DOHH2 (cell line): ENCODE results near the gene KDM2A.

Experiments
- H3F3A ChIP-seq: fragments of 200-600 bp; sonication (generic), shearing (Covaris generic); 2 replicates; pipeline ENCODE4 v1.6.0; 2016; ENCODE audit warnings: antibody characterized with exemption, mild to moderate bottlenecking; ENCODE audit not compliant: control insufficient read depth, insufficient read depth
- H3K27ac ChIP-seq: fragments of 200-600 bp; sonication (generic); 2 replicates; pipeline ENCODE4 v1.5.1; 2014; ENCODE audit warnings: low read depth, mild to moderate bottlenecking, low read length, moderate library complexity
- H3K27me3 ChIP-seq: fragments of 200-600 bp; sonication (generic); 2 replicates; pipeline ENCODE4 v1.6.1; 2014; ENCODE audit warnings: mild to moderate bottlenecking, low read length, mixed read lengths; ENCODE audit not compliant: control insufficient read depth
- H3K36me3 ChIP-seq: fragments of 200-600 bp; sonication (generic); 2 replicates; pipeline ENCODE4 v1.6.1; 2014; ENCODE audit warnings: mild to moderate bottlenecking, low read length, moderate library complexity, mixed read lengths; ENCODE audit not compliant: control insufficient read depth
- H3K4me1 ChIP-seq: fragments of 200-600 bp; sonication (generic); 2 replicates; pipeline ENCODE4 v1.6.1; 2014; ENCODE audit warnings: mild to moderate bottlenecking, low read length, mixed read lengths; ENCODE audit not compliant: control insufficient read depth
- H3K4me2 ChIP-seq: fragments of 200-600 bp; sonication (generic); 2 replicates; pipeline ENCODE4 v1.6.0; 2014; ENCODE audit warnings: mild to moderate bottlenecking, low read length, moderate library complexity
- H3K4me3 ChIP-seq: fragments of 200-600 bp; sonication (generic); 2 replicates; pipeline ENCODE4 v1.5.1; 2014; ENCODE audit warnings: mild to moderate bottlenecking, low read length, mixed read lengths
- H3K79me2 ChIP-seq: fragments of 200-600 bp; sonication (generic); 2 replicates; pipeline ENCODE4 v1.6.1; 2014; ENCODE audit warnings: mild to moderate bottlenecking, low read length, mixed read lengths; ENCODE audit not compliant: control insufficient read depth
- H3K9me2 ChIP-seq: fragments of 200-600 bp; sonication (generic); replicated peaks from 2 replicates; pipeline ENCODE4 v1.6.1; 2014; ENCODE audit warnings: mild to moderate bottlenecking, low read length, mixed read lengths; ENCODE audit not compliant: control insufficient read depth
- H3K9me3 ChIP-seq: fragments of 200-600 bp; sonication (generic); 2 replicates; pipeline ENCODE4 v1.6.1; 2014; ENCODE audit warnings: antibody characterized with exemption, low read length, mixed read lengths; ENCODE audit not compliant: control insufficient read depth, insufficient read depth
- H4K20me1 ChIP-seq: fragments of 200-600 bp; sonication (generic); 2 replicates; pipeline ENCODE4 v1.6.0; 2014; ENCODE audit warnings: low read depth, mild to moderate bottlenecking, antibody characterized with exemption, low read length, moderate library complexity; ENCODE audit not compliant: control insufficient read depth, insufficient read depth
- EZH2phosphoT487 ChIP-seq: fragments of 200-600 bp; sonication (generic); IDR thresholded peaks from 2 replicates; pipeline ENCODE4 v1.6.1; 2017; ENCODE audit warnings: borderline replicate concordance, mild to moderate bottlenecking, antibody characterized with exemption, low read length, moderate library complexity, mixed read lengths
- TF ChIP-seq, protein P1 (sequence below): fragments of 200-600 bp; sonication (generic); IDR thresholded peaks from one replicate; pipeline ENCODE4 v1.5.1; 2014; ENCODE audit warnings: antibody characterized with exemption, mild to moderate bottlenecking, low read depth, low read length; ENCODE audit not compliant: poor library complexity, severe bottlenecking

The KDM2A gene

DNA sequence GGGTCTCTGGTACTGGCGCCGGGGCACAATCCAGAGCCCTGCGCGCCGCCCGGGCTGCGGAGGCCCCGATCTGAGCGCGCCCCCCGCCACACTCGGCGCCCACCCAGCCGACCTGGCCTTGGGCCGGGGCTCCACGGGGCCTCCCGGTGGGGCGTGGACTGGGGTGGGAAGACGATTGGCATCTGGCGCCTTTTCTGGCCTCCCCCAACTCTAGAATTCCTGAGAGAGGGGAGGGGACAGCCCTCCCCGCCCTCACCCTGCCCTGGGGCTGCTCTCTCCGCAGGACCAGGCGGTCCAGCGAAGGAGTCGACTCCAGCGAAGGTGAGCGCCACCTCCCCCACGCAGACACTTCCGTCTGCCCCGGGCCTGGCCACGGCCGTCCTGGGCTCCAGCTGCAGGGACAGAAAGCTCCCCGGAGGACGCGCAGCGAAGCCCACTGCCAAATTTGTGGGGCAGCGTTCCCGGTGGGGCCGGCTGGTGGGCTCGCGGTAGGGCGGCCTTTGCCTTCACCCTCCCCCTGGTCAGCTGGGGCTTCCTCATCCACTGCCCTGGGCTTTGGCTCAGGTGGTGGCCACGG lies 184.9 kb downstream of the KDM2A start:
- Histone ChIP-seq H4K20me1 (no peaks in the 10 kb centered on the region), H3K4me1 (no peaks in the 10 kb centered on the region), H3K27ac (no peak overlapping the region), H3K27me3 (no peaks in the 10 kb centered on the region), H3K9me2 (no peaks in the 10 kb centered on the region), H3K9me3 (no peaks in the 10 kb centered on the region), H3K4me2 (no peak overlapping the region), H3K79me2 (no peaks in the 10 kb centered on the region), H3F3A (no peaks in the 10 kb centered on the region), H3K36me3 (peaks cover 44% of the 10 kb centered on the region), H3K4me3 (no peak overlapping the region)
- no peak for TF ChIP-seq EZH2phosphoT487

GRCh38 chr11:67304511-67305113 lies 185.5 kb downstream of the KDM2A start:
- Histone ChIP-seq H3K27me3 (no peaks in the 10 kb centered on the region), H3K4me2 (no peak overlapping the region), H3K36me3 (peaks cover 44% of the 10 kb centered on the region), H3F3A (no peaks in the 10 kb centered on the region), H3K9me2 (no peaks in the 10 kb centered on the region), H4K20me1 (no peaks in the 10 kb centered on the region), H3K4me3 (no peak overlapping the region), H3K79me2 (no peaks in the 10 kb centered on the region), H3K9me3 (no peaks in the 10 kb centered on the region), H3K27ac (no peak overlapping the region), H3K4me1 (no peaks in the 10 kb centered on the region)
- TF ChIP-seq, protein P1, sequence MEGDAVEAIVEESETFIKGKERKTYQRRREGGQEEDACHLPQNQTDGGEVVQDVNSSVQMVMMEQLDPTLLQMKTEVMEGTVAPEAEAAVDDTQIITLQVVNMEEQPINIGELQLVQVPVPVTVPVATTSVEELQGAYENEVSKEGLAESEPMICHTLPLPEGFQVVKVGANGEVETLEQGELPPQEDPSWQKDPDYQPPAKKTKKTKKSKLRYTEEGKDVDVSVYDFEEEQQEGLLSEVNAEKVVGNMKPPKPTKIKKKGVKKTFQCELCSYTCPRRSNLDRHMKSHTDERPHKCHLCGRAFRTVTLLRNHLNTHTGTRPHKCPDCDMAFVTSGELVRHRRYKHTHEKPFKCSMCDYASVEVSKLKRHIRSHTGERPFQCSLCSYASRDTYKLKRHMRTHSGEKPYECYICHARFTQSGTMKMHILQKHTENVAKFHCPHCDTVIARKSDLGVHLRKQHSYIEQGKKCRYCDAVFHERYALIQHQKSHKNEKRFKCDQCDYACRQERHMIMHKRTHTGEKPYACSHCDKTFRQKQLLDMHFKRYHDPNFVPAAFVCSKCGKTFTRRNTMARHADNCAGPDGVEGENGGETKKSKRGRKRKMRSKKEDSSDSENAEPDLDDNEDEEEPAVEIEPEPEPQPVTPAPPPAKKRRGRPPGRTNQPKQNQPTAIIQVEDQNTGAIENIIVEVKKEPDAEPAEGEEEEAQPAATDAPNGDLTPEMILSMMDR: no peak
- no peak for TF ChIP-seq EZH2phosphoT487

DNA sequence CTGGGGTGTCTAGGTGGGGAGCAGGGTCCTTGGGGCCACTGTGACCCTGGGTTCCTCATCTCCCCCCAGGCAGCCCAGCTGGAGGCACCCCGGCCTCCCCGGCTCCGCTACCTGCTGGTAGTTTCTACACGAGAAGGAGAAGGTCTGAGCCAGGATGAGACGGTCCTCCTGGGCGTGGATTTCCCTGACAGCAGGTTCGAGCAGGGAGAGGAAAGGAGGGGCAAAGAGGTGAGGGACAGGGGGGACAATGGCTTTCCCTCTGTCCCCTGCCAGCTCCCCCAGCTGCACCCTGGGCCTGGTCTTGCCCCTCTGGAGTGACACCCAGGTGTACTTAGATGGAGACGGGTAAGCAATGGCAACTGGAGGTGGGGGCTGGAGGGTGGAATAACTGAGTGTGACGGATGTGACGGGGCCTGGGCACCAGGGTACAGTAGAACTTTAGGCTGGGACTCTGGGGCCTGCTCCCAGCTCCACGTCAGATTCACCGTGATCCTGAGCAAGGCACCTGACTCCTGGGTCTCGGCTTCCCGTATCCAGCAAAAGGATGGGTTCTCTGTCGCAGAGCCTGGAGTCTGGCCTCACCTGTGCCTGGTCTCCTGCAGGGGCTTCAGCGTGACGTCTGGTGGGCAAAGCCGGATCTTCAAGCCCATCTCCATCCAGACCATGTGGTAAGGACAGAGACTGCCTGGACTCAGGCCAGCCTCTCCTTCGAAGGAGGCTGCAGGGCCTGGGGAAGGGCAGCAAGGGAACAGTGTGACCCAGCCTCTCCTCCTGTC lies 187.9 kb downstream of the KDM2A start:
- Histone ChIP-seq H3K36me3 (peaks cover 33% of the 10 kb centered on the region), H3F3A (no peaks in the 10 kb centered on the region), H3K27me3 (no peaks in the 10 kb centered on the region), H4K20me1 (no peaks in the 10 kb centered on the region), H3K9me3 (no peaks in the 10 kb centered on the region), H3K4me3 (no peak overlapping the region), H3K27ac (no peak overlapping the region), H3K79me2 (no peaks in the 10 kb centered on the region), H3K4me1 (no peaks in the 10 kb centered on the region), H3K9me2 (no peaks in the 10 kb centered on the region), H3K4me2 (no peak overlapping the region)
- TF ChIP-seq, protein P1: no peak
- no peak for TF ChIP-seq EZH2phosphoT487

DNA sequence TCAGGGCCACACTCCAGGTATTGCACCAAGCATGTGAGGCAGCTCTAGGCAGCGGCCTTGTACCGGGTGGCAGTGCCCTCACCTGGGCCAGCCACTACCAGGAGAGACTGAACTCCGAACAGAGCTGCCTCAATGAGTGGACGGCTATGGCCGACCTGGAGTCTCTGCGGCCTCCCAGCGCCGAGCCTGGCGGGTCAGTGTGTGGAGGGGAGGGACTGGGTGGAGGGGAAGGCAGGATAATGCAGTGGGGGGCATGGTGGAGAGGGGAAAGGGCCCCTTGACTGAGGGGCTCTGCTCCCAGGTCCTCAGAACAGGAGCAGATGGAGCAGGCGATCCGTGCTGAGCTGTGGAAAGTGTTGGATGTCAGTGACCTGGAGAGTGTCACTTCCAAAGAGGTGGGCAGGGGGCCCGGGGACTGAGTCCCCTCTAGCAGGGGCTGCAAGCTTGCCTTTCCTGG lies 188.5 kb downstream of the KDM2A start:
- Histone ChIP-seq H3F3A (no peaks in the 10 kb centered on the region), H3K4me1 (no peaks in the 10 kb centered on the region), H3K9me2 (no peaks in the 10 kb centered on the region), H3K36me3 (peaks cover 27% of the 10 kb centered on the region), H3K27me3 (no peaks in the 10 kb centered on the region), H3K79me2 (no peaks in the 10 kb centered on the region), H3K27ac (no peak overlapping the region), H3K9me3 (no peaks in the 10 kb centered on the region), H4K20me1 (no peaks in the 10 kb centered on the region), H3K4me3 (no peak overlapping the region), H3K4me2 (no peak overlapping the region)
- TF ChIP-seq EZH2phosphoT487: no peak
- TF ChIP-seq, protein P1: no peak
